Nephron progenitor cell (in vitro differentiated cells): Measurements from ENCODE around the gene VPS35L.

ENCODE experiments used
- DNase-seq: peaks from one replicate; pipeline ENCODE4 v3.0.0; 2021
- H3K27ac Mint-ChIP-seq: 2 replicates; pipeline ENCODE4 v1.8.0; 2021; ENCODE audit warnings: mild to moderate bottlenecking, moderate library complexity, mixed read lengths
- H3K27me3 Mint-ChIP-seq: 2 replicates; pipeline ENCODE4 v1.8.0; 2021; ENCODE audit warnings: mild to moderate bottlenecking, low read depth, mixed read lengths; ENCODE audit not compliant: poor library complexity
- H3K36me3 Mint-ChIP-seq: 2 replicates; pipeline ENCODE4 v1.8.0; 2021; ENCODE audit warnings: low read depth, mixed read lengths
- H3K4me1 Mint-ChIP-seq: 2 replicates; pipeline ENCODE4 v1.8.0; 2021; ENCODE audit warnings: mixed read lengths
- H3K4me3 Mint-ChIP-seq: 2 replicates; pipeline ENCODE4 v1.8.0; 2021; ENCODE audit warnings: mild to moderate bottlenecking, moderate library complexity, mixed read lengths
- H3K9me3 Mint-ChIP-seq: 2 replicates; pipeline ENCODE4 v1.8.0; 2021; ENCODE audit warnings: mild to moderate bottlenecking, moderate library complexity, mixed read lengths
- TF ChIP-seq, protein P1 (sequence below): fragments of 200-600 bp; sonication (generic); IDR thresholded peaks from 2 replicates; pipeline ENCODE4 v1.5.0; 2021; ENCODE audit warnings: antibody characterized with exemption

The VPS35L gene

DNA sequence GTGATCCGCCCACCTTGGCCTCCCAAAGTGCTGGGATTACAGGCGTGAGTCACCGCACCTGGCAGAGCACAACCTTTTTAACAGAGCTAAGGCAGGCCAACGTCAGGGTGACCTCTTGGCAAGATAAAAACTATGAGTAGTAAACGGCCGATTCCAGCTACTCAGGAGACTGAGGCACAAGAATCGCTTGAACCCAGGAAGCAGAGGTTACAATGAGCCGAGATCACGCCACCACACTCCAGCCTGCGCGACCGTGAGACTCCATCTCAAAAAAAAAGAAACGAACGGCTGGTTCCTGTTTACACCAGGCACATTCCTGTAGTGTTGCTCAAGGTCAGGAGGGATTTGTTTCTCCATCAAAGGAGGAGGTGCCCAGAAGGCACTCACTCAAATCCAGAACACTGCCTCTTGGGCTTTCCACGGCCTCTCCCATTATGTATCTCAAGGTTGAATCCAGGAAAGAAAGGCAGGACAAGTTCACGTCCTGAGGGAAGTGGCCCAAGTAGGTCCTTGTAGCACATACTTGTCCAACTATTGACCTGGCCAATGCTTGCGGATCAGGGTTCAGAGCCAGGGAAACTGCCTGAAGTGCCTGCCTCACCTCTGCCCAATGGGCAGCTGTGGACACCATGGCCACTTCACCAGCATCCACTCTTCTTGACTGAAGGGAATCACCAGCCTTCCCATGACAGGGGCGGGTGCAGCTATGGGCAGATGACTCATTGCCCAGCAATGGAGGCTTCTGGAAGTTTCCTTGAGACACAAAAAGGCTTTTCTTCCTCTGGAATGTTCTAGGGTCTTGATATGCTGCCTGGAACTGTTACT is 149.0 kb downstream of the VPS35L start:
- no peak for DNase-seq
- Mint-ChIP-seq H3K27me3 (no peaks in the 10 kb centered on the region), H3K27ac (no peak overlapping the region), H3K36me3 (peaks cover 80% of the 10 kb centered on the region), H3K9me3 (no peaks in the 10 kb centered on the region), H3K4me1 (peaks cover 26% of the 10 kb centered on the region), H3K4me3 (no peak overlapping the region)
- TF ChIP-seq, protein P1, sequence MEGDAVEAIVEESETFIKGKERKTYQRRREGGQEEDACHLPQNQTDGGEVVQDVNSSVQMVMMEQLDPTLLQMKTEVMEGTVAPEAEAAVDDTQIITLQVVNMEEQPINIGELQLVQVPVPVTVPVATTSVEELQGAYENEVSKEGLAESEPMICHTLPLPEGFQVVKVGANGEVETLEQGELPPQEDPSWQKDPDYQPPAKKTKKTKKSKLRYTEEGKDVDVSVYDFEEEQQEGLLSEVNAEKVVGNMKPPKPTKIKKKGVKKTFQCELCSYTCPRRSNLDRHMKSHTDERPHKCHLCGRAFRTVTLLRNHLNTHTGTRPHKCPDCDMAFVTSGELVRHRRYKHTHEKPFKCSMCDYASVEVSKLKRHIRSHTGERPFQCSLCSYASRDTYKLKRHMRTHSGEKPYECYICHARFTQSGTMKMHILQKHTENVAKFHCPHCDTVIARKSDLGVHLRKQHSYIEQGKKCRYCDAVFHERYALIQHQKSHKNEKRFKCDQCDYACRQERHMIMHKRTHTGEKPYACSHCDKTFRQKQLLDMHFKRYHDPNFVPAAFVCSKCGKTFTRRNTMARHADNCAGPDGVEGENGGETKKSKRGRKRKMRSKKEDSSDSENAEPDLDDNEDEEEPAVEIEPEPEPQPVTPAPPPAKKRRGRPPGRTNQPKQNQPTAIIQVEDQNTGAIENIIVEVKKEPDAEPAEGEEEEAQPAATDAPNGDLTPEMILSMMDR: no peak

- Mint-ChIP-seq H3K4me3 (no peak overlapping the region), H3K36me3 (peaks cover 80% of the 10 kb centered on the region), H3K9me3 (no peaks in the 10 kb centered on the region)
These were observed 149.6 kb downstream of the VPS35L start for GRCh38 chr16:19705146-19705501.

DNA sequence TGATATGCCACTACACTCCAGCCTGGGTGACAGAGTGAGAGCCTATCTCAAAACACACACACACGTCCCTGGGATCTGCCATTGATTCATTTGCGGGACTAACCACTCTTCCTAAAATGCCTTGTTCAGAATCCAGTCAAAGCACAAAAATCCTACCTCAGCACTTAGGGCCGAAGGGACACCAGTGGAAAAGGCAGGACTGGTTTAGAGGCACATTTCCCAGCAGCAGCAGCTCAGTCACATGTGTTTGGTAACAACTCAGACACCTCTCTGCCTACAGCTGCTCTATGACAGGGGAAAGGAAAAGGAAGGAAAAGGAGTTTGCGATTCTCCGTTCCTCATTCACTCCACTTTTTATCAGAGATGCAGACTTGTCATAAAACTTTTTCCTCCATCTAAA is 150.3 kb downstream of the VPS35L start:
- TF ChIP-seq, protein P1: no peak
- DNase-seq: no peak
- peaks cover 79% of the 10 kb centered on the region for H3K36me3 Mint-ChIP-seq
- H3K4me1 Mint-ChIP-seq: peaks cover 37% of the 10 kb centered on the region
- H3K4me3 Mint-ChIP-seq: no peak overlapping the region
- no peaks in the 10 kb centered on the region for H3K9me3 Mint-ChIP-seq
- no peaks in the 10 kb centered on the region for H3K27me3 Mint-ChIP-seq
- no peak overlapping the region for H3K27ac Mint-ChIP-seq

More at GRCh38 chr16:19705146-19705501, 149.6 kb downstream of the VPS35L start:
- TF ChIP-seq, protein P1: no peak
- Mint-ChIP-seq H3K27me3 (no peaks in the 10 kb centered on the region), H3K27ac (no peak overlapping the region), H3K4me1 (peaks cover 32% of the 10 kb centered on the region)
- no peak for DNase-seq

DNA sequence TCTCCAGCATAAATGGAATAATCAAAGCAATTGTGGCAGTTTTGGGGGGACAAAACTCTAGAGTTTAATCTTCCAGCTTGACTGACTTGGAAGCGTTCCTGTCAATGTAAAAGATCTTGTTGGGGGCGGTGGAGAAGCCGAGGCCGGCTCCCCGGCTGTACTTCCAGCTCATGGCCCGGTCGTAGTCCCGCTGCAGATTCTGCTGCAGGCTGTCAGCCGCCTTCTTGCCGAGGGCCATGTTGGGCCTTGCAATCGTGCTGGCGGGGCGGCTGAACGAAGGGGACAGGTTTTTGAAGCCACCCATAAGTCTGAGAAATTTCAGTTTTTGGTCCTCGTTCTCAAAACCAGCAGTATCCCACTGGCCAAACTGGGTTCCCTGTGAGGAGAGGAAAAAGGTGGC is 151.3 kb downstream of the VPS35L start:
- Mint-ChIP-seq H3K27me3 (no peaks in the 10 kb centered on the region), H3K36me3 (peaks cover 77% of the 10 kb centered on the region), H3K4me3 (no peak overlapping the region), H3K4me1 (peaks cover 42% of the 10 kb centered on the region), H3K9me3 (no peaks in the 10 kb centered on the region), H3K27ac (no peak overlapping the region)
- no peak for DNase-seq
- TF ChIP-seq, protein P1: no peak

DNA sequence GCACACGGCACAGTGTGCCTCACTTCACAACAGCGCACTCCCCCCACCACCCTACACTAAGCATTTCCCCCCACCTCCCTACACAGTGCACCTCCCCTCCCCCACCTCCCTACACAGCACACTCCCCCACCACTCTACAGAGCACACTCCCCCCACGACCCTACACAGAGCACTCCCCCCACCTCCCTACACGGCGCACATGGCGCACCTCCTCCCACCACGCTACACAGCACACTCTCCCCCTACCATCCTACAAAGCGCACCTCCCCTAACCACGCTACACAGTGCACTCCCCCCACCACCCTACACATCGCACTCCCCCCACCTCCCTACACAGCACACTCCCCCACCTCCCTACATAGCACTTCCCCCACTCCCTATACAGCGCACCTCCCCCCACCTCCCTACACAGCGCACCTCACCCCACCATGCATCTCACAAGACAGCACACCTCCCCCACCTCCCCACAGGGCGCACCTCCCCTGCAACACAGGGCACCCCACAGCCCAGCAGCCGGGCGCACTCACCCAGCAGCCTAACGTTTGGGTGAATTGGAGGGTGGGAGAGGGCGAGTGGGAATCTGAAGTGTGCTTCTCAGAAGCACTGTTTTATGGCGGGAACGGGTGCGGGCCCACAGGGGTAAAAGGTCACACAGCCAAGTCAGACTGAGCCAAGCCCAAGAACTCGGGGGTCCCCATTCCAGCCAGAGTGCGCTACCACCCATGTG is 152.2 kb downstream of the VPS35L start:
- H3K4me3 Mint-ChIP-seq: no peak overlapping the region
- H3K9me3 Mint-ChIP-seq: no peaks in the 10 kb centered on the region
- H3K27me3 Mint-ChIP-seq: no peaks in the 10 kb centered on the region
- H3K4me1 Mint-ChIP-seq: peaks cover 44% of the 10 kb centered on the region
- H3K36me3 Mint-ChIP-seq: peaks cover 72% of the 10 kb centered on the region
- TF ChIP-seq, protein P1: no peak
- no peak for DNase-seq
- H3K27ac Mint-ChIP-seq: peak overlapping the region; percentile 86
